ENCODE measurements around the gene DOCK2.

DNA sequence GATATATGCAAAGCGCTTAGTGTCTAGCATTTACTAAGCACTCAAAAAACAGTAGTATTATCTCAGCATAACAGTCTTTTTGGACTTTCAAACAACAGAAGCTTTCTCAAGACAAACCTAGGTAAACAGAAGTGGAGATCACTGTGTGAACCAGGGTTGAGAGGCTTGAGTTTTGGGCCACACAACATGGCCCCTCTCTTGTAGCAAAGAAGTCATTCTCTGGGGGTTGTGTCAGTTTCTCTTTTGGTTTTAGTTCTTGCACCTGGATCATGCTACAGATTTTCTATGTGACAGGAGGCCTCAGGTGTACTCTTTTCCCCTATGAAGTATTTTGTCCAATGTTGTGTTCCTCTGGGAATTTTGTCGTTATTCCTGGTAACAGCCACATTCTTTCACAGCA, 313.3 kb downstream of the DOCK2 start:
- no peak for TF ChIP-seq POLR2A (IDR thresholded peaks at IDR 0.05)
- TF ChIP-seq, protein P1, sequence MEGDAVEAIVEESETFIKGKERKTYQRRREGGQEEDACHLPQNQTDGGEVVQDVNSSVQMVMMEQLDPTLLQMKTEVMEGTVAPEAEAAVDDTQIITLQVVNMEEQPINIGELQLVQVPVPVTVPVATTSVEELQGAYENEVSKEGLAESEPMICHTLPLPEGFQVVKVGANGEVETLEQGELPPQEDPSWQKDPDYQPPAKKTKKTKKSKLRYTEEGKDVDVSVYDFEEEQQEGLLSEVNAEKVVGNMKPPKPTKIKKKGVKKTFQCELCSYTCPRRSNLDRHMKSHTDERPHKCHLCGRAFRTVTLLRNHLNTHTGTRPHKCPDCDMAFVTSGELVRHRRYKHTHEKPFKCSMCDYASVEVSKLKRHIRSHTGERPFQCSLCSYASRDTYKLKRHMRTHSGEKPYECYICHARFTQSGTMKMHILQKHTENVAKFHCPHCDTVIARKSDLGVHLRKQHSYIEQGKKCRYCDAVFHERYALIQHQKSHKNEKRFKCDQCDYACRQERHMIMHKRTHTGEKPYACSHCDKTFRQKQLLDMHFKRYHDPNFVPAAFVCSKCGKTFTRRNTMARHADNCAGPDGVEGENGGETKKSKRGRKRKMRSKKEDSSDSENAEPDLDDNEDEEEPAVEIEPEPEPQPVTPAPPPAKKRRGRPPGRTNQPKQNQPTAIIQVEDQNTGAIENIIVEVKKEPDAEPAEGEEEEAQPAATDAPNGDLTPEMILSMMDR (IDR thresholded peaks at IDR 0.05): no peak
